ENCODE measurements around the gene CRABP2.
A peak's percentile ranks its signal among the peaks of the same experiment; 100 is the strongest.

Gene CRABP2

DNA sequence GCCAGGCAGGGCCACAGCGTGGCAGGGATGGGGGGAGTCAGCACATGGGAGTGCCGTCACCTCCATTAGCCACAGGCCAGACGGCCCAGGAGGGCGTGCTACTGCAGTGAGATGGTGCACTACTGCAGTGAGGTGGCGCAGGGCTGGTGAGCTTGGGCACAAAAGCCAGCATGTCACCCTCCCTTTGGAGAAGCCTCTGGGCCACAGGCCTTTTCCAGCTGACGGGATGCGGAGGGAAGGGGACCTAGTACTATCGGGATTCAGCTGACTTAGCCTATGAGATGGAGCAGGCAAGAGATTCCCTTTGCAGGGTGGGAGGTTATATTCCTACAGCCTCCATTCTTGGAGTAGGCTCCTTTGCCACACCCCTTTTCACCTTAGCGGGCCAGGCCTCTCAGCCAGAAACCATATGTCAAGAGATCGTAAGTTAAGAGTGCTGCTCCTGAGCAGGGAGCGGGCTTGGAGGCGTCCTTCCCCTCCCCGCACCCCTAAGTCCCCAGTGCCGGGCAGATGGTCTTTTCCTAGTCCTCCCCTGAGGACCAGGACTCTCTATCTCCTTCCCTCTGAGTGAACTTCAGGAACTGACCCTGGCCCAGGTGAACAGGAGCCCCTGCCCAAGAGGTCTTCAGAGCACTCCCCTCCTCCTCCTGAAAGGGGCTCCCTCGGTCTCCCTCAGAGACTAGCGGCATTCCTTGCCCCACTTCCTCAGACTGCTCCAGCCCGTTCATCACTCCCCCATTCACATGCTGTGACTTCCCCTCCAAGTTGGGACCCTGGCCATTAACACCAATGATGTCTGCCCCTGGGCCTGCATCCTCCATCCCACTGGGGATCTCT is 36.4 kb downstream of the CRABP2 start:
- DNase-seq (ENCODE audit: low read depth) = no peak

DNA sequence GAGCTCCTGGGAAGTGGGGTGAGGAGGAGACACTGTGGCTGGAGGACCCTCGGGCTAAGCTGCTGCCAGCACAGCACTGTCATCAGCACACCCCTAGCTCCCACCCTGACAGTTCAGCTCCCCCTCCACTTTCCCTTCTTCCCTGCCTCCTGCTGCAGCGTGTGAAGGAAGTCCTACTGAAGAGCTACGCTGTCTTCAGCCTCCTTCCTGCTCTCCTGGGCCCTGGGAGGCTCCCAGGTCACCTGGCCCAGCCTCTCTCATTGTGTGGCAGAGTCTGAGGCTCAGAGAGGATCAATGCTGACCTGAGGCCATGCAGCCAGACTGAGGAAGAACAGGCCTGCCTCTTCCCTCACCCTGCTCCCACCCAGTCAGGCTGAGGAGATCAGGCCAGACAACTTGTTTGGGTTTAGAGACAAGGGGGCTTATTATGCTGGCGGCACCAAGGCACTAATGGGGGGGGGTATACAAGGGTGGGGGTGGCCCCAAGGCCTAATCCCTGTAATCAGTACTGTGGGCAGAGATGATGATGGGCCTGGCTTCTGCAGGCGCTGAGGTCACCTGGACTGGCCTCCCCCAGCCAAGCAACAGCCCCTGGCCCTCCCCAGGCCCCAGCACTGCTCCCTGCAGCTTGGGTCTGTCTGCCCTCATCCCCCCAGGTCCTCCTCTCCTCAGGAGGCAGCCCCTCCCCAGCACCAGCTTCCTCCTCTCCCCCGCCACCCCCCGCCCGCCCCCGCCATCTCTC is 37.2 kb downstream of the CRABP2 start:
- no peak for DNase-seq (ENCODE audit: low read depth)

DNA sequence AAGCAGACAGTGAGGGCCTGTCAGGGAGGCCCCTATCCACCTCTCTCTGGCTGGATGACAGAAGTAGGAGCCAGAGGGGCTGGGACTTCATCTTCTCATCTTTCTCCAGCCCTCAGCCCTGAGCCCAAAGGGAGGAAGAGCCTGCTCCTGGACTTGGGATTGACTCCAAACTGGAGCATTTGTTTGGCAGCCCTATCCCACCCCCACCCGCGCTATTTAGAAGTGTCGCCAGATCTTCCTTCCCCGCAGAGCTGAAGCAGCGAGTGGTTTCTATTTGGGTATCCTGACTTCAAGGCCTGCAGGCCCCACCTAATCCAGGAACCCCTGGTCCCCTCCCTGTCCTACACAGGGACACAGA is 37.8 kb downstream of the CRABP2 start:
- no peak for DNase-seq (ENCODE audit: low read depth)

DNA sequence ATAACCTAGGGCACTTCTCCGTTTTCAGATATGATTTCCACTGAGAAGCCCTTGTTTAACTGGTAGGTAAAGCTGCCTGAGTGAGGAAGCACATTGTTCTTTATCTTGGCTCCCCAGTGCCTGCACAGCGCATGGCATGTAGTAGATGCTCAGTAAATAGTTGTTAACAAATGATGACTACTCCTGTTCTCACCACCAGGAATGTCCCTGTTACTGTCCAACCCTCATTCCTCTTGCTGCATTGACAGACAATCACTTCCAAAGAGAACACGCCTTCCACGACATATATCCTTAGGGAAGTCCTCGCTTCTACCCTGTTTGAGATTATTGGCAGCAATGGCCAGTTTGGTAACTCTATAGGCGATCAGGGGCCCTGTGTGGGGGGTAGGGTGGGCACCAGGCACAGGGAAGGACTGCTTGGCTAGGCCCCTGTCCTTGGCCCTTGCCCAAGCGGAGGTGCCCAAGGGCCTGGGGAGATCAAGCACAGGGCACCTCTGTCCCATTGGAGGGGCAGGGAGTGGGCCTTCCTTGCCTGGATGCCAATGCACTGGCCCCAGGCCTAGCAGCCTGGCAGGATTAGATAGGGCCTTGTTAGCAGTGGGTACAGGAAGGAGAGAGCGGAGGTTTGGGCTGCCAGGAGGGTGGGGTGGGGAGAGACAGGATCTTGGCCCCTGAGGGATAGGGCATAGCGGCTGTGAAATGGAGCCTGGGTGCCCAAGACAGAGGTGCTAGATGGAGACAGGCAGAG is 38.3 kb downstream of the CRABP2 start:
- DNase-seq (ENCODE audit: low read depth) = no peak

DNA sequence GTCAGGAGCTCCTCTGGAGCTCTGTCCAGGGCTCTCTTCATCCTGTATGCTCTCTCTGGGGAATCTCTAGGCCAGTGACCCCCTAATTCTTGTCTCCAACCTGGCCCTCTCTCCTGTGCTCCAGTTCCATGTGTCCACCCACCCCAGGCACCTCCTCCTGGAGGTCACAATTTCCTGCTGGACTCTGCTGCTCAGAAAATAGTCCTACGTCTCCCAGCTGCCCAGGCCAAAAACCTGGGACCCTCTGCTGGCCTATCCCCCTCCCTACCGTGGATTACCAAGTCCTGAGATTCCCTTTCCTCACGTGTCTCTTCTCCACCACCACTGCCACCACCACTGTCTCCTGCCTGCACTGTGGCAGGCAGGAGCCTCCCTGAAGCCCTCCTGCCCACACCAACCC is 39.8 kb downstream of the CRABP2 start:
- no peak for DNase-seq (ENCODE audit: low read depth)

DNA sequence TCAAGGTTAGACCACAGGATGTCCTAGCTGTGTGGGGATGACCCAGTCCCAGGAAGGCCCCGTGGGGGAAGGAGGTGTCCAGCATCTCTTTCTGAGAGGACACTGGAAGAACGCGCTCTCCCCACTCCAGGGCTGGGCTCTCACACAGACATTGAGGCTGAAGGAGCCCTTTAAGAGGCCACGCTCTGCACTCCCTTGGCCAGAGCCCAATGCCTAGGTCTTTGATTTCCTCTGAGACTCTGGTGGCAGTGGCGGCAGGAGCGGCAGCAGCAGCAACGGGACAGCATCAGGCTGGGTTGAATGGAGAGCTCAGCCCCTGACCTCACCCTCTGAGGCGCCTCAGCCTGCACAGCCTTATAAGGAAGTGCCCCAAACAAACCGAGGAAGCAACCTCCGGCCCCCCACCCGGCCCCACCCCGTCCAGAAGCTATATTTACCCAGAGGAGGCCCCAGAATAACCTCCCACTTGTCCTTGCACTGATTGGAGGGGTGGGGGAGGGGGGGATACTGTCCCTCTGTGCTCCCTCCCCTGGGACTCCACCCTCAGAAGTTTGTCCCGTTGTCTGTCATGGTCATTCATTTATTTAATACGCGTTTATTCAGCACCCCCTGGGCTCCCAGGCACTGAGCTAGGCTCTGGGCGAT is 40.5 kb downstream of the CRABP2 start:
- no peak for DNase-seq (ENCODE audit: low read depth)

DNA sequence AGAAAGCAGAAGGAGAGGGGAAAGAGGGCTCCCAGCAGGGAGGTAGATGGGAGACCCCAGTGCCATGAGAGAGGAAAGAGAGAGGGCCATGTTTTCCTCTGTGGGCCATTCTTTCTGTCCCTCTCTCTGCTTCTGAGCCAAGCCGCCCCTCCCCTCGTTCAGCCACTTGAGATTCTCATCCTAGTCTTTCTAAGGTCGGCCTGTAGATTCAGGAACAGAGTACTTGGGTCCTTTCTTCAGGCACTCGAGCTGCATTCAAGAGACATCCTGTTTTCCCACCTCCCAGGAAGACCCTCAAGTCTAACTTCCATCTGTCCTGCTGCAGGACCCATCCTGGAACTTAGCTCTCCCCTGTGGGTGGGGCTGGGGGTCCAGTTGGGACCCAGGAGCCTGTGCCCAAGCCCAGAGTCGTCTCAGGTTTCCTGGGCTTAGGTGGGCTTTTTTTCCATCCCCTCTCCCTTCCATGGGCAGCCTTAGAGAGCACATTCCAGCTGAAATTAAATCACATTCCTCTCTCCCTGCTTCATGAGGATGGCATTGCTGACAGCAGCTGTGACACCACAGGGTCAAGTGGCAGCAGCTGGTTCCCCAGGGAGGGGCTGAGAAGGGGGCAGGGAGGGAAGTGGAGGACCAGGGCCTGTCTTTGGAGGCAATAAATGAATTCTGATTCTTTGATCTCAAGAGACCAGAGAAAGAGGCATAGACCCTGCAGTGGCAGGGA is 41.2 kb downstream of the CRABP2 start:
- no peak for DNase-seq (ENCODE audit: low read depth)

DNA sequence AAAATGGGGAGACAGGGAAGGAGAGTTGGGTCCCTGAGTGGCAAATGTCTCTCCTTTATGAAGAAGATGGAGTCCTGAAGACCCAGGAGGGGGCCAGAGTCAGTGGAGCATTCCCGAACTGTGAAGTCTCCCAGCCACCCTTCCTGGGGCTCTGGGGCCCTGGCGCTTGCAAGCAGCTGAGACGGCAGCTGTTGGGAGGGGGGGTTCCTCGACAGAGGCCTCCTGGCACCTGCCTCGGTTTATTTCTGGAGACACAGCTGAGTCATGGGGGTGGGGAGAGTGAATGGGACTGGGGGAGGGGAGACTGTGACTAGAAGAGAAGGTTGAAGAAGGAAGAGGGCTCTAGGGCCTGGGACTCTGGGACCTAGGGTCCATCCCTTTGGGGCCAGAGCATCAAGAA is 42.2 kb downstream of the CRABP2 start:
- DNase-seq (ENCODE audit: low read depth) = no peak

DNA sequence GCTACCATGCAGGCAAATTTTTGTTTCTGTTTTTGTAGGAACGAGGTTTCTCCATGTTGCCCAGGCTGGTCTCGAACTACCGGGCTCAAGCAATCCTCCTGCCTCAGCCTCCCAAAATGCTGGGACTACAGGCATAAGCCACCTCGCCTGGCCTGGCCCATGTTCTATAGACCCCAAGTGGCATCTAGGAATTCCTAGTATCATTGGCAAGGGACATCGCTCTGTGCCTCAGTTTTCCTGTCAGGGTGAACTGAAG is 42.7 kb downstream of the CRABP2 start:
- DNase-seq (ENCODE audit: low read depth) = no peak

DNA sequence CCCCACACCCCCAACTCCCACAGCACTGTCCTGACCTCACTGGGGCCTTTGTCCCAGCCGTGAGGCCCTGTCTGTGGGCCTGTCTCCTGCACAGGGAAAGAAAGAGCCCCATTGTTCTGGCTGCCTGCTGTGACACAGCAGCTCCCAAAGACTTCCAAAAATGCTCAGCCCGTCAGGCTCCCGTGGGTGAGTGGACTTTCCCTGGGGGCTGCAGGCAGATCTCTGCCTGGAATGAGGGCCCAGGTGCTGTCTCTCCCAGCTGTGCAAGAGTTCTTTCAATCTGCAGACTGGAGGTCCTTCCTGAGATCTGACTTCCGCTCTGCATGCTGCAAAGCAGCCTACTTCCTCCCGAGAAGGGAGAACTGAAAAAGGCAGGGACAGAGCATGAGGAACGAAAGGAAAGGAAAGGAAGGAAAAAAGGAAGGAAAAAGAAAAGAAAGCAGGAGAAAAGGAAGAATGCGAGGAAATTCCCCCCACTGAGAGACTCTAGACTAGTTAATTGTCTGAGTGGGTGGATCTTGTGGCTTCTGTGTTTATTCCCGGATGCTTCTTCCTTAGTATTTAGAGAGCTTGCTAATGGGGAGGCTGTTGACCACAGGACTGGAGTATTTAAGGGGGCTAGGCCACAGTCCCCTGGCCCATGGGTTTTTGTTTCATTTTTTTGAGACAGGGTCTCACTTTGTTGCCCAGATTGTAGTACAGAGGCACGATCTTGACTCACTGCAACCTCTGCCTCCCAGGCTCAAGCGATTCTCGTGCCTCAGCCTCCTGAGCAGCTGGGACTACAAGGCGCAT is 43.2 kb downstream of the CRABP2 start:
- no peak for DNase-seq (ENCODE audit: low read depth)

DNA sequence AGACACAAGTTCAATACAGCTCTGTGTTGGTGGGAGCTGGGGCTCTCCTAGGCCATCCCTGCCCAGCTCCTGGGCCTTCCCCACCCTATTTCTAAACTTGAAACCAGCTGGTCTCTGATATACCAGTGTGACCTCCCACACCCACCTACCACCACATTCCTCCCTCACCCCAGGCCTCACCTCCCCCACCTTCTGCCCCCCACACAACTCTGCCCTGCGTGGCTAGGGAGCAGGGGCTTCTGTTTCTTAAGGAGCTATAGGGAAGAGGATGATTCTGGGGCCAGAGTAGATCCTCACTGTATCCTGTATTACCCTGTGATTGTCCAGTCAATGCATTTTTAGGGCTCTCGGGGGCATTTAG is 44.7 kb downstream of the CRABP2 start:
- no peak for DNase-seq (ENCODE audit: low read depth)

DNA sequence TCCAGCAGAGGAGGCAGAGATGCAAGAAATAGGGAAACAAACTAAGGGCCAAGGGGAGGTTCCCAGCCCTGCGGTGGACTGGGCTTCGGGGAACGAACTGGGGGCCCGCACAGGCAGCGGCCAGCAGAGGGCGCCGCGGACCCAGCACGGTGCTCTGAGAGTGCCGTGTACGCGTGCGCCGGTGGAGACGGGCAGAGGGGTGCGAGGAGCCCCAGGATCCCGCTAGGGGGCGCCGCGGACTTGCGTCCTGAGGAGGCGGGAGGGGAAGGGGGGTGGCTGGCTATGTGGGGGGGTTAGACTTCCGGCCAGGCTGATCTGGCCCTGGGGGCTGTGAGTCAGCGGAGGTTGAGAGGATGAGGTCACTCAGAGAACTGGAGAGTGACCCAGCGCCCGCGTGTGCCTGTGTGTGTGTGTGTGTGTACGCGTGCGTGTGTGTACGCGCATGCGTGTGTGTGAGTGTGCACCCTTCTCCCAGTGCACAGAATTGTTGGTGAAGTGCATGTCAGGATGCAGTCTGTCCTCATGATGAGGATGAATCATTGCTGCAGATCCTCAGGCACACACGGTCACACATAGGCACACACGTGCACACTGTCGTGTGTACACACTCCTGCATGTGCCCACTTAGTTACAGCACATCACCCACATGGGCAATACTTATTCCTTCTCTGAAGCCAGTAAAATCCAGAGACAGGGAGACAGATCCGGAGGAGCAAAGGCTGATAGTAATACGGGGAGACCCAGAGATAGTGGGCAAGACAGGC is 45.2 kb downstream of the CRABP2 start:
- peak; percentile 91 for DNase-seq (ENCODE audit: low read depth)

DNA sequence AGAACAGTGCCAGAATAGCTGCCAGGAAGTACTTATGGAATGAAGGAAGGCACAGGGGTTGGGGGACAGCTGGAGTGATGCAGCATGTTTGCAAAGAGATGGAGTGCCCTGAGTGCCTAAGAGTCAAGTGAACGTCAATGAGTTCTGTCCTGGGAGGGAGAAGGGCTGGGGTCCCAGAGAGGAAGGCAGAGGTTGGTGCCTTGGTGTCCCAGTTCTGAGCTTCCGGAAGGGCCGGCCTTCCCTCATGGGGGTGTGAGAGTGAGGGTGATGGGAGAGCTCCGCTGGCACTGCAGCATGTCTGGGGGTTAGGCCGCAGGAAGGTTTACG is 45.8 kb downstream of the CRABP2 start:
- no peak for DNase-seq (ENCODE audit: low read depth)

DNA sequence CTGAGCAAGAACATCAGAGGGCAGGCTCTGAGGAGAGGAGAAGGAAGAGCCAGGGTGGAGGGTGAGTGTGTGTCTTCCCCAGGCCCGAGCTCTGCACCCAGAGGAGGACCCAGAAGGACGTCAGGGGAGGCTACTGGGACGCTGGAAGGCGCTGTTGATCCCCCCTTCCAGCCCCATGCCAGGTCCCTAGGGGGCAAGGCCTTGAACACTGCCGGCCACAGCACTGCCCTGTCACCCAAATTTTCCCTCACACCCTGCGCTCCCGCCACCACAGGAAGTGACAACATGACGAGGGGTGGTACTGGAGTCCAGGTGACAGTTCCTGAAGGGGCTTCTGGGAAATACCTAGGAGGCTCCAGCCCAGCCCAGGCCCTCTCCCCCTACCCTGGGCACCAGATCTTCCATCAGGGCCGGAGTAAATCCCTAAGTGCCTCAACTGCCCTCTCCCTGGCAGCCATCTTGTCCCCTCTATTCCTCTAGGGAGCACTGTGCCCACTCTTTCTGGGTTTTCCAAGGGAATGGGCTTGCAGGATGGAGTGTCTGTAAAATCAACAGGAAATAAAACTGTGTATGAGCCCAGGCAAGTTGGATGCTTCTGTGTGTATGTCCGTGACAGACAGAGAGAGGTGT is 46.3 kb downstream of the CRABP2 start:
- no peak for DNase-seq (ENCODE audit: low read depth)

DNA sequence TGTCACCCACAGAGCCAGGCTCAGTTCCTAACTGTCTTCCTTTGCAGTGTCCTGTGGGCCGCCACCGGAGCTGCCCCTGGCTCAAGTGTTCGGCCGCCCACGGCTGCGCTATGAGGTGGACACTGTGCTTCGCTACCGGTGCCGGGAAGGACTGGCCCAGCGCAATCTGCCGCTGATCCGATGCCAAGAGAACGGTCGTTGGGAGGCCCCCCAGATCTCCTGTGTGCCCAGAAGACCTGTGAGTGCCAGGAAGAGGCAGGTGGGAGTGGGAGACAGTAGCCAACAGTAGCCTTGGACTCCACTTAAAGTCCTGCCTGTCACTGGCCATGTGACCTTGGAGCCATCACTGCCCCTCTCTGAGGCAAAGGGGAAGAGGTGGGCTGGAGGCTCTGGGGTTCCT is 46.9 kb downstream of the CRABP2 start:
- DNase-seq (ENCODE audit: low read depth) = no peak

DNA sequence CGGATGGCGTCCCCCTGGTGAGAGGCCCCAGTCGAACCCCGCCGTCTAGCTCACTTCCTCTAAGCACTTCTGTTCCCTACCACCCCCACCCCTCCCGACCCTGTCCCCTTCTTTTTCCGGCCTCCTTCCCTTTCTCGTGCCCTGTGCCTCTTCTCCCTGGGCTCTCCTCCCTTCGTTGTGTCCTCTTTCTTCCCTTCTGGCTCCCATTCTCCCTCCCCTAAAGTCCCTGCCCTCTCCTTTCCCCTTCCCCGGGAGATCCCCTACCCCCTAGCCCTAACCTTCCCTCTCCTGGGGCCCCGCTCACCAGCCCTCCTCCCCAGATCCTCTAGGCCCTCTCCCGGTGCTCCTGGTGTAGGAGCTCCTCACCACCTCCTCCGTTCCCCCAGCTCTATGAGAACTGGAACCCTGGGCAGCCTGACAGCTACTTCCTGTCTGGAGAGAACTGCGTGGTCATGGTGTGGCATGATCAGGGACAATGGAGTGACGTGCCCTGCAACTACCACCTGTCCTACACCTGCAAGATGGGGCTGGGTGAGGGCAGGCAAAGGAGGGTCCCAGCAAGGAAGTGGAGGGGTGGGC is 47.6 kb downstream of the CRABP2 start:
- no peak for DNase-seq (ENCODE audit: low read depth)

DNA sequence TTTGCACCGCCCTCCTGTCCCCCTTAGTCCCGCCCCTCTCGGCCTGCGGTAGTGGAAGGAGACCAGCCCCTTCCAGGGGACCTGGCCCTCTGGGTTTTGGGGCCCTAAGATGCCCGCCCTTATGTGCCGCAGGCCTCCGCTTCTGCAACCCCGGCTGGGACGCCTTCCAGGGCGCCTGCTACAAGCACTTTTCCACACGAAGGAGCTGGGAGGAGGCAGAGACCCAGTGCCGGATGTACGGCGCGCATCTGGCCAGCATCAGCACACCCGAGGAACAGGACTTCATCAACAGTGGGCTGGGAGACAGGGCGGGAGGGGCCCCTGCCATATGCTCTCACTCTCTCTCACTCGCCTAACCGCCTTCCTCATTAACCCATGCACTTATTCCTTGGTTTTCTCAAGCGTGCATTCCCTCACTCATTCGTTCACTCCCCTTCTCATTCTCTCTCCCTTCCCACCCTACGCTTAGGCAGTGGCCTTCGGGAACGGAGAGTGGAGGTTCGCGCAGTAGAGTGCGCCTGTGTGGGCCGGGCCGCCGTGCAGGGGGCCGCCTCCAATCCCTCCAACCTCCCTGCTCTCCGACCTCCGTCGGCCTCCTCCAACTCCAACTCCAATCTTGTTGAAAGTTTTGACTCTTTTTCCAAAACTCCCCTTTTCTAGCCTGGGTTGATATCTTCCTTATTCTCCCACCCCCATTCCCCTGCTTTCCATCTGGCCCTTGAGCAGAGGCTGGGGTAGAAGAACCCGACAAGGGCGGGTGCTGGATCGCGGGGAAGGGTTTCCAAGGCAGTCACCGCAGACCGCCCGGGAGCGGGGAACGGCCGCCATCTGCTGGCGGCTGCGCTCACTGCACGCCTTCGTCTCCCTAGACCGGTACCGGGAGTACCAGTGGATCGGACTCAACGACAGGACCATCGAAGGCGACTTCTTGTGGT is 48.3 kb downstream of the CRABP2 start:
- peak; percentile 63 for DNase-seq (ENCODE audit: low read depth)

DNA sequence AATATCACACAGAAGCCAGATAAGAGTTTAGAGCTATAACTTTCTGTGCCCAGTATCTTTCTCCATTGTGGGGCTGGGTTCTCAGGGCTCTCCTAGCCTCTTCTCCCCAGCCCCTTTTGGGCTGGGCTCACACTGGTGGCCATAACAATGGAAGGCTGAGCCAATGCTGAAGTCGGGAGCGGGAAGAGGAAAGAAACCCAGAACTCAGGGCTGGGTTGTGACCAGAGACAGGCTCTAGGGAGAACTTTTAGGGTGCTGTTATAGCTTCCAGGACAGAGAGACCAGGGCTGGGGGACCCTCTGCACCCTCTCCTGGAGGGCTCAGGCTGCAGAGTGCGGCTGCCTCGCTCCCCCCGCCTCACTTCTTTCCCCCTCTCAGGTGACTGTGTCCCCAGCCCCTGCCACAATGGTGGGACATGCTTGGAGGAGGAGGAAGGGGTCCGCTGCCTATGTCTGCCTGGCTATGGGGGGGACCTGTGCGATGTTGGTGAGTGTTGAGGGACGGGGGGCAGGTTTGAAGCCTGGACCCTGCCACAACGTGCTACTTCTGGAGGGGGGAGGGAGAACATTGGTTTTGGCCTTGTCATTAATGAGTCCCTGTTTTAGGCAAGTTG is 49.4 kb downstream of the CRABP2 start:
- DNase-seq (ENCODE audit: low read depth) = no peak

Measured in stimulated activated CD8-positive, alpha-beta memory T cell treated with anti-CD3 and anti-CD28 coated beads, Interleukin-15, amount 100 ng/mL, for 24 hours (primary cell).